Stimulated activated CD4-positive, alpha-beta T cell treated with anti-CD3 and anti-CD28 coated beads, Interleukin-2, amount 100 ng/mL, for 48 hours (primary cell): Measurements from ENCODE around the gene LRP10.
A peak's percentile ranks its signal among the peaks of the same experiment; 100 is the strongest.

Experiments
- DNase-seq, 2 donors: peaks; one replicate each; pipeline ENCODE4 v3.0.0-alpha.2; 2020

LRP10 gene

DNA sequence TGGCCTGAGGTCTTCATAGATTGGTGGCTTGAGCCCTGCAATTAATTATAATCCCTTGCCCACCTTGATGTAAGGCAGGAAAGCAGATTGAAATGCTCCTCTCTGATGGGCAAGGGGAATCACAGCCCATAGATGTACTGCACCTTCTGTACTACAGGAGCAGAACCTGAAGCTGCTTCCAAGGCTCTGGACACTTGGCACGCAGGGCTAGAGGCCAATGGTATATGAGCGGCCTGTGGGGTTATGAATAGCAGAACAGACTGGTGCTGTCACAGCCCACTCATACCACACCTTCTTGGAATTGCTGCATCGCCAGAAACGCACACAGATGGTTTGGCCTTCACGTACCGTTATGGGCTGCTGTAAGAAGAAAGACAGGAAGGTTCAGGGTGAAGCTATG lies 49.2 kb downstream of the LRP10 start:
- DNase-seq = no peak

- DNase-seq = no peak
These were observed 50.8 kb downstream of the LRP10 start for GRCh38 chr14:22922294-22922693.

DNA sequence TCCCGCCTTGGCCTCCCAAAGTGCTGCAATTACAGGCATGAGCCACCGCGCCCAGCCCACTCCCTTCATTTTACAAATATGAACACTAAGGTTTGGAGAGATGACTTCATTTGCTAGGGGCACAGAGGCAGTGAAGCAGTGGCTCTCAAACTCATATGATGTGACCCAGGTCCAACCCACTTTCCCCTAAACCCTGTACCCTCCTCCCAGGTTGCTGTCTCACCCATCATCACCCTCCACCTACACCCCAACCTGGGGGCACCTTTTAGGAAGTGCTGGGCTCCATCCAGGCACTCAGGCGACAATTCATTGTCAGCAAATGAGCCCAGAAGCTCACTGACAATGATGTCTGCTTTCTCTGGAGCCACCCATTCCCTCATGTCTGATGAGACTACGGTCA lies 52.2 kb downstream of the LRP10 start:
- DNase-seq = no peak

DNA sequence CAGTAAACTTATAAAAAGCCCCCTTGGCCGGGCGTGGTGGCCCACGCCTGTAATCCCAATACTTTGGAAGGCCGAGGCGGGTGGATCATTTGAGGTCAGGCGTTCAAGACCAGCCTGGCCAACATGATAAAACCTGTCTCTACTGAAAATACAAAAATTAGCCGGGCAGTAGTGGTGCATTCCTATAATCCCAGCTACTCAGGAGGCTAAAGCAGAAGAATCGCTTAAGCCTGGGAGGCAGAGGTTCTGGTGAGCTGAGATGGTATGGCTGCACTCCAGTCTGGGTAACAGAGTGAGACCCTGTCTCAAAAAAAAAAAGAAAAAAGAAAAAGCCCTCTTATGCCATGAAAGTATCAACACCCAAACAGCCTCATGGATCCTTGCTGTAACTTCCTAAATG lies 54.0 kb downstream of the LRP10 start:
- no peak for DNase-seq

DNA sequence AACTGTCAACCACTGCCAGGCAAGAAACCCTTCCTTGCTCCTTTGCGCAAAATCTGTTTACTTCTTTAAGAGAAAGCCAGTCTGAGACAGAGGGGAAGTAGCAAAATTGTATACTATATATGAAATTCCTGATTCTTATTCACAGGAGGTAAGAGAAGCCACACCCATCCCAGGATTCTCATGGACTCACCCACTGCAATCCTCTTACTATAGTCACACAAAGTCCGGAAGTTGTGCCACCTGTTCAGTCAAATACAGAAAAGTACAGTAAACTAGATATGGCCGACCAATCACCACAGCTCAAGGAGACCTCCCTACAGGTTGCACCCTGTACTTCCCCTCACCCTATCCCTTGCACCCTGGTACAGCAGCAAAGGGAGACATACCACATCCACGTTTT lies 54.8 kb downstream of the LRP10 start:
- no peak for DNase-seq

- DNase-seq = no peak
These were observed 56.9 kb downstream of the LRP10 start for GRCh38 chr14:22928237-22929103.

DNA sequence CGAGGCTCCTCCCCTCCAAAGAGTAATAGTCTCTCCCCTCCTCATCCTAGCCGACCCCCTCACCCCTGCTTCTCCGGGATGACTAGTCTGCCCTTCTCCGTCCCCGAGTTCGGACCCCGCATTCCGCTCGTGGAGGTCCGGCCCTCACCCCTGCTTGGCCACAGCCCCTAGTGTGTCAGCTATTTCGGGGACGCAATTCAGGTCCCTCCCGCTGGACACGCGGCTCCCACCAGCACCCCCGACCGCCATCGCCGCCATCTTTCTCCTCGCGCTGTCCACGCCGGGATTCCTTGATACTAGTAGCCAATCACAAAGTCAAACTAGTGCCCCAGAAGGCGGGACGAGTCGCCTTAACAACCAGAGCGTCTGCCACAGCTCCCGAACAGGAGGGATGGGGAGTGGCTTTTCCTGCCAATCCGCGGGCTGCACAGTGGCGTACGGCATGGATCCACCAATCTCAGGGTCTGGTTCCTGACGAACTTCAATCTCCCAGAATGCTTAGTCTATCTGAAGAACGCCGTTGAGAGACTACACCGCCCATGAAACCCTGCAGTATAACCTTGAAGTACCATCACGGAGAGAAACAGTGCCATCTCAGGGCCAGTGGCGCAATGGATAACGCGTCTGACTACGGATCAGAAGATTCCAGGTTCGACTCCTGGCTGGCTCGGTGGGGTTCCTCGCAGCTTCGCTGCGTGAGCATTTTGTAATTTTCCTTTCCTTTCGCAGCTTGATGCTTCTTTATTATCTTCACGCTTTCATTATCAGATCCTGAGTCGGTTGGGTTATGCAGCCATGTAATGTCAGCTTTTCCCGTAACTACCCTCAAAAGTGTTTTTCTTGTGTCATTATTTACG lies 57.8 kb downstream of the LRP10 start, which contains the start of gene PRMT5:
Gene PRMT5, minus strand, starts transcription at position 273 of the 857 bp plus-strand sequence. Its CDS starts 15 bp downstream, at position 258.
- DNase-seq = peak; percentile 98 to 99

DNA sequence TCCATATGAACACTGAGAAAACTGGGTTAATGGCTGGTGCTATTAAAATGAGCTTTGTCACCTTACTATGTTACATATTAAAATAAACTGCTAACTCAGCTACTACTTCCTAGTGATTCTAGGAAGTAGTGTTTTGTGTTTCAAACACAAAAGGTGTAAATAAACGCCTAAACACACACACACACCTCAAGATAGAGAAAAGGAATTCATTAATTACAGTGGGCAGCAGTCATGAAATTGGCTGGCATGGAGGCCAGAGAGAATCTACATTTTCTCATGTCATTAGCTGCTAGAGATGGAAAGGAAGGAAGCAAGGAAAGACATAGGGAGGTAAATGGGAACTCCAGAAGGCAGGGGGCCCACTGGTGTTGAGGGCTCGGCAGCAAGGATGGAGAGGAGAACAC lies 58.4 kb downstream of the LRP10 start:
- no peak for DNase-seq
